Measurements from ENCODE around the gene SCFD2. TPM values are rescaled to one million over a fixed set of nuclear protein-coding genes. Genes with fewer than 3 reads are reported as not detected.

SCFD2 gene
- total RNA-seq, 1 donor from 2014 or later, result 11.9 TPM

- H3K27me3 Mint-ChIP-seq (ENCODE audit: low read depth, unreplicated experiment), result no peaks in the 10 kb centered on the region
- no peak overlapping the region for H2AFZ ChIP-seq (ENCODE audit: low read depth, low read length)
- H3K9me3 ChIP-seq (ENCODE audit: insufficient read depth, low read depth, low read length), result no peaks in the 10 kb centered on the region
- no peak overlapping the region for H3K4me2 ChIP-seq (ENCODE audit: low read length)
- no peak overlapping the region for H3K27ac Mint-ChIP-seq (ENCODE audit: unreplicated experiment)
- H3K36me3 Mint-ChIP-seq (ENCODE audit: low read depth, unreplicated experiment), result no peaks in the 10 kb centered on the region
- no peaks in the 10 kb centered on the region for H4K20me1 ChIP-seq (ENCODE audit: insufficient read depth, low read length)
- H3K4me1 ChIP-seq (ENCODE audit: insufficient read depth, low read length), result no peaks in the 10 kb centered on the region
- H3K36me3 ChIP-seq (ENCODE audit: insufficient read depth, low read length), result no peaks in the 10 kb centered on the region
- H3K4me3 Mint-ChIP-seq (ENCODE audit: unreplicated experiment), result no peak overlapping the region
- H3K79me2 ChIP-seq (ENCODE audit: insufficient read depth, low read length), result no peaks in the 10 kb centered on the region
- no peak overlapping the region for H3K9ac ChIP-seq (ENCODE audit: low read length)
- no peak for FAIRE-seq
- H3K4me1 Mint-ChIP-seq (ENCODE audit: low read depth, unreplicated experiment), result no peaks in the 10 kb centered on the region
- H3K9me3 Mint-ChIP-seq (ENCODE audit: unreplicated experiment), result no peaks in the 10 kb centered on the region
- H3K27ac ChIP-seq (ENCODE audit: low read depth, low read length), result no peak overlapping the region
- H3K4me3 ChIP-seq (ENCODE audit: insufficient read depth, low read depth, low read length), result no peak overlapping the region
- no peak for TF ChIP-seq EZH2 (IDR thresholded peaks at IDR 0.05; ENCODE audit: insufficient read depth, low read length)
- TF ChIP-seq CTCF (IDR thresholded peaks at IDR 0.05; ENCODE audit: insufficient read depth, low read depth, low read length), result no peak
- H3K27me3 ChIP-seq (ENCODE audit: insufficient read depth, low read length), result no peaks in the 10 kb centered on the region
- no peak for DNase-seq (ENCODE audit: low read depth)
These were observed 361.2 kb downstream of the SCFD2 start for GRCh38 chr4:53004497-53005148.

GRCh38 chr4:53003959-53004358 lies 361.9 kb downstream of the SCFD2 start:
- Mint-ChIP-seq H3K9me3 (ENCODE audit: unreplicated experiment) (no peaks in the 10 kb centered on the region), H3K27ac (ENCODE audit: unreplicated experiment) (no peak overlapping the region), H3K4me1 (ENCODE audit: low read depth, unreplicated experiment) (no peaks in the 10 kb centered on the region), H3K36me3 (ENCODE audit: low read depth, unreplicated experiment) (no peaks in the 10 kb centered on the region), H3K4me3 (ENCODE audit: unreplicated experiment) (no peak overlapping the region), H3K27me3 (ENCODE audit: low read depth, unreplicated experiment) (no peaks in the 10 kb centered on the region)
- H2AFZ ChIP-seq (ENCODE audit: low read depth, low read length), result no peak overlapping the region
- FAIRE-seq (no peak), DNase-seq (ENCODE audit: low read depth) (peak; percentile 71)
- no peaks in the 10 kb centered on the region for H3K9me3 ChIP-seq (ENCODE audit: insufficient read depth, low read depth, low read length)
- no peaks in the 10 kb centered on the region for H4K20me1 ChIP-seq (ENCODE audit: insufficient read depth, low read length)
- no peak overlapping the region for H3K4me3 ChIP-seq (ENCODE audit: insufficient read depth, low read depth, low read length)
- H3K79me2 ChIP-seq (ENCODE audit: insufficient read depth, low read length), result no peaks in the 10 kb centered on the region
- no peak overlapping the region for H3K9ac ChIP-seq (ENCODE audit: low read length)
- H3K27me3 ChIP-seq (ENCODE audit: insufficient read depth, low read length), result no peaks in the 10 kb centered on the region
- H3K4me2 ChIP-seq (ENCODE audit: low read length), result no peak overlapping the region
- TF ChIP-seq CTCF (IDR thresholded peaks at IDR 0.05; ENCODE audit: insufficient read depth, low read depth, low read length), result no peak
- no peak for TF ChIP-seq EZH2 (IDR thresholded peaks at IDR 0.05; ENCODE audit: insufficient read depth, low read length)
- no peaks in the 10 kb centered on the region for H3K36me3 ChIP-seq (ENCODE audit: insufficient read depth, low read length)
- H3K27ac ChIP-seq (ENCODE audit: low read depth, low read length), result no peak overlapping the region
- H3K4me1 ChIP-seq (ENCODE audit: insufficient read depth, low read length), result no peaks in the 10 kb centered on the region

GRCh38 chr4:53000560-53000959 lies 365.3 kb downstream of the SCFD2 start:
- H3K27me3 Mint-ChIP-seq (ENCODE audit: low read depth, unreplicated experiment), result no peaks in the 10 kb centered on the region
- TF ChIP-seq EZH2 (IDR thresholded peaks at IDR 0.05; ENCODE audit: insufficient read depth, low read length), result no peak
- TF ChIP-seq CTCF (IDR thresholded peaks at IDR 0.05; ENCODE audit: insufficient read depth, low read depth, low read length), result no peak

More at GRCh38 chr4:53000560-53000959, 365.3 kb downstream of the SCFD2 start:
- Mint-ChIP-seq H3K36me3 (ENCODE audit: low read depth, unreplicated experiment) (no peaks in the 10 kb centered on the region), H3K9me3 (ENCODE audit: unreplicated experiment) (no peaks in the 10 kb centered on the region), H3K4me1 (ENCODE audit: low read depth, unreplicated experiment) (peaks cover 18% of the 10 kb centered on the region), H3K27ac (ENCODE audit: unreplicated experiment) (no peak overlapping the region), H3K4me3 (ENCODE audit: unreplicated experiment) (no peak overlapping the region)
- no peak overlapping the region for H3K4me2 ChIP-seq (ENCODE audit: low read length)
- no peaks in the 10 kb centered on the region for H4K20me1 ChIP-seq (ENCODE audit: insufficient read depth, low read length)
- H3K9ac ChIP-seq (ENCODE audit: low read length), result no peak overlapping the region
- no peak overlapping the region for H3K4me3 ChIP-seq (ENCODE audit: insufficient read depth, low read depth, low read length)
- no peak for FAIRE-seq
- no peaks in the 10 kb centered on the region for H3K36me3 ChIP-seq (ENCODE audit: insufficient read depth, low read length)
- no peak overlapping the region for H3K27ac ChIP-seq (ENCODE audit: low read depth, low read length)
- no peaks in the 10 kb centered on the region for H3K27me3 ChIP-seq (ENCODE audit: insufficient read depth, low read length)
- no peaks in the 10 kb centered on the region for H3K9me3 ChIP-seq (ENCODE audit: insufficient read depth, low read depth, low read length)
- peaks cover 8% of the 10 kb centered on the region for H3K4me1 ChIP-seq (ENCODE audit: insufficient read depth, low read length)
- H3K79me2 ChIP-seq (ENCODE audit: insufficient read depth, low read length), result no peaks in the 10 kb centered on the region
- H2AFZ ChIP-seq (ENCODE audit: low read depth, low read length), result no peak overlapping the region
- DNase-seq (ENCODE audit: low read depth), result no peak

Data from astrocyte (in vitro differentiated cells and primary cell).